Fibroblast of lung (primary cell): ENCODE measurements around the gene EDEM1.

ENCODE experiments used
- EZH2 ChIP-seq: IDR thresholded peaks from 2 replicates; pipeline ENCODE4 v1.5.1; 2012; ENCODE audit warnings: low read length, control low read depth, mild to moderate bottlenecking; ENCODE audit errors: missing control alignments
- TF ChIP-seq, protein P1 (sequence below), 2 donors: IDR thresholded peaks in 1 of 2; conservative IDR thresholded peaks in 1 of 2; 1 replicate in 1 of 2; 2 replicates in 1 of 2; pipeline ENCODE4 v1.5.1; 2011 to 2012; ENCODE audit warnings: low read length in 2 of 2, control low read depth in 1 of 2, inconsistent platforms in 1 of 2, low read depth in 1 of 2, mild to moderate bottlenecking in 1 of 2

DNA sequence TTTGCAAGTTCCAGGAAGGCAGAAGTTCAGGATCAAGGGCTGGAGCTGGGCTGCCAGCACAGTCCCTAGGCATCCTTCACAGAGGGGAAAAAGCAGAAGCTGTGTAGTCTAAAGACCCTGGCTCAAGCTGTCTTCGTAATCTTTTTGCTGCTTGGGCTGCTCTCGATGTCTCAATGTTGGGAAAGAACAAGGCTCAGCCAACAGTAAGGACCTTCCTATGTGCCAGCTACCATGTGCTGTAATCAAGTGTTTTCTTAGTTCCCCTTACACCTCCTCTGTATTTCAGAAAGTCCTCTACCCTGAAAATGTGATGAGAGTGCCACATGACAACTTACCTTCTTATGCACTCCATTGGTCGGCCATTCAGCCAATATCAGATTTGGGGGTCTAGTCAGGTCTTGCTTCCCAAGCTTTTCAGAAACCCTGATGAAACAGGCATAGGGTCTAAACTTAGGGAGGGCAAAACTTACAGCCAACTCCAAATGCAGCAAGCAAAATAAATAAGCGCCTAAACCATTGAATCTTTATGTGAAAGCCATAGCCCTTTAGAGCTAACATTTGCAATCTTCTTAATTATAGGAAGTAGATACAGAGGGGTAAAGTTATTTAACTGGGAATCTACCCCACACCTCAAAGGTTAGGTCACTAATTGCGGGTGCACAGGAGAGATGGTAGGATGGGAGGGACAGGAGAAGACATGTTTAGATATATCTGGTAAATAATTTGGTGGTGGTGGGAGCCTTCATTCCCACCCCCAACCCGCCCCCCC lies 1.2 kb upstream of the EDEM1 start:
- TF ChIP-seq, protein P1, sequence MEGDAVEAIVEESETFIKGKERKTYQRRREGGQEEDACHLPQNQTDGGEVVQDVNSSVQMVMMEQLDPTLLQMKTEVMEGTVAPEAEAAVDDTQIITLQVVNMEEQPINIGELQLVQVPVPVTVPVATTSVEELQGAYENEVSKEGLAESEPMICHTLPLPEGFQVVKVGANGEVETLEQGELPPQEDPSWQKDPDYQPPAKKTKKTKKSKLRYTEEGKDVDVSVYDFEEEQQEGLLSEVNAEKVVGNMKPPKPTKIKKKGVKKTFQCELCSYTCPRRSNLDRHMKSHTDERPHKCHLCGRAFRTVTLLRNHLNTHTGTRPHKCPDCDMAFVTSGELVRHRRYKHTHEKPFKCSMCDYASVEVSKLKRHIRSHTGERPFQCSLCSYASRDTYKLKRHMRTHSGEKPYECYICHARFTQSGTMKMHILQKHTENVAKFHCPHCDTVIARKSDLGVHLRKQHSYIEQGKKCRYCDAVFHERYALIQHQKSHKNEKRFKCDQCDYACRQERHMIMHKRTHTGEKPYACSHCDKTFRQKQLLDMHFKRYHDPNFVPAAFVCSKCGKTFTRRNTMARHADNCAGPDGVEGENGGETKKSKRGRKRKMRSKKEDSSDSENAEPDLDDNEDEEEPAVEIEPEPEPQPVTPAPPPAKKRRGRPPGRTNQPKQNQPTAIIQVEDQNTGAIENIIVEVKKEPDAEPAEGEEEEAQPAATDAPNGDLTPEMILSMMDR (conservative IDR thresholded peaks at IDR 0.05 in 1 of 2, IDR thresholded peaks at IDR 0.05 in 1 of 2; ENCODE audit: low read depth in 1 of 2, low read length in 2 of 2), result no peak
- TF ChIP-seq EZH2, result no peak
